Neural crest cell (in vitro differentiated cells): ENCODE data around the gene NR2E1. TPM values are rescaled to one million over a fixed set of nuclear protein-coding genes. Genes with fewer than 3 reads are reported as not detected.

Experiments
- DNase-seq: peaks from one replicate; pipeline ENCODE4 v3.0.0; 2021; ENCODE audit warnings: low read depth, mixed read lengths, low spot score
- H3K27ac Mint-ChIP-seq: one replicate; pipeline ENCODE4 v1.8.0; 2021; ENCODE audit warnings: mild to moderate bottlenecking, mixed read lengths; ENCODE audit not compliant: unreplicated experiment
- H3K27me3 Mint-ChIP-seq: 2 replicates; pipeline ENCODE4 v1.8.0; 2021; ENCODE audit warnings: low read depth, mild to moderate bottlenecking, mixed read lengths
- H3K36me3 Mint-ChIP-seq: 2 replicates; pipeline ENCODE4 v1.8.0; 2021; ENCODE audit warnings: low read depth, mild to moderate bottlenecking, mixed read lengths
- H3K4me1 Mint-ChIP-seq: 2 replicates; pipeline ENCODE4 v1.8.0; 2021; ENCODE audit warnings: mixed read lengths
- H3K4me3 Mint-ChIP-seq: one replicate; pipeline ENCODE4 v1.8.0; 2021; ENCODE audit warnings: mild to moderate bottlenecking, mixed read lengths
- H3K9me3 Mint-ChIP-seq: 2 replicates; pipeline ENCODE4 v1.8.0; 2021; ENCODE audit warnings: mixed read lengths
- CTCF ChIP-seq: fragments of 200-600 bp; sonication (generic); conservative IDR thresholded peaks from 2 replicates; pipeline ENCODE4 v1.5.0; 2021; ENCODE audit warnings: antibody characterized with exemption, mild to moderate bottlenecking
- total RNA-seq: library from RNA; stranded (reverse); gene quantifications from 2 replicates; pipeline ENCODE4 v1.2.1, GENCODE V29; 2021

NR2E1 gene
- total RNA-seq, 1 donor from 2014 or later = not detected

- Mint-ChIP-seq H3K27me3 (peaks cover 100% of the 10 kb centered on the region), H3K27ac (no peak overlapping the region), H3K36me3 (no peaks in the 10 kb centered on the region), H3K9me3 (no peaks in the 10 kb centered on the region), H3K4me1 (peaks cover 19% of the 10 kb centered on the region), H3K4me3 (peak overlapping the region; percentile 24)
- DNase-seq = peak; percentile 61
- no peak for TF ChIP-seq CTCF
These were observed 8.8 kb downstream of the NR2E1 start for GRCh38 chr6:108174371-108175175.

- no peak for DNase-seq
- H3K9me3 Mint-ChIP-seq = no peaks in the 10 kb centered on the region
- H3K27me3 Mint-ChIP-seq = peaks cover 99% of the 10 kb centered on the region
- H3K36me3 Mint-ChIP-seq = no peaks in the 10 kb centered on the region
- no peak for TF ChIP-seq CTCF
- peaks cover 19% of the 10 kb centered on the region for H3K4me1 Mint-ChIP-seq
- no peak overlapping the region for H3K27ac Mint-ChIP-seq
- peak overlapping the region; percentile 24 for H3K4me3 Mint-ChIP-seq
These were observed 9.4 kb downstream of the NR2E1 start for GRCh38 chr6:108175176-108175591.

GRCh38 chr6:108175592-108176279 is 9.9 kb downstream of the NR2E1 start:
- DNase-seq = no peak
- no peaks in the 10 kb centered on the region for H3K36me3 Mint-ChIP-seq
- TF ChIP-seq CTCF = peak; percentile 50
- H3K27ac Mint-ChIP-seq = no peak overlapping the region
- H3K9me3 Mint-ChIP-seq = no peaks in the 10 kb centered on the region
- peaks cover 99% of the 10 kb centered on the region for H3K27me3 Mint-ChIP-seq
- peak overlapping the region; percentile 77 for H3K4me3 Mint-ChIP-seq
- H3K4me1 Mint-ChIP-seq = peaks cover 19% of the 10 kb centered on the region

GRCh38 chr6:108176281-108177089 is 10.7 kb downstream of the NR2E1 start:
- H3K4me3 Mint-ChIP-seq = peak overlapping the region; percentile 77
- no peak overlapping the region for H3K27ac Mint-ChIP-seq
- no peaks in the 10 kb centered on the region for H3K36me3 Mint-ChIP-seq
- peaks cover 12% of the 10 kb centered on the region for H3K4me1 Mint-ChIP-seq
- DNase-seq = no peak
- H3K27me3 Mint-ChIP-seq = peaks cover 98% of the 10 kb centered on the region
- no peak for TF ChIP-seq CTCF
- no peaks in the 10 kb centered on the region for H3K9me3 Mint-ChIP-seq

- TF ChIP-seq CTCF = no peak
- Mint-ChIP-seq H3K4me1 (peaks cover 12% of the 10 kb centered on the region), H3K9me3 (no peaks in the 10 kb centered on the region), H3K27me3 (peaks cover 88% of the 10 kb centered on the region), H3K36me3 (no peaks in the 10 kb centered on the region), H3K4me3 (no peak overlapping the region), H3K27ac (no peak overlapping the region)
- no peak for DNase-seq
These were observed 13.9 kb downstream of the NR2E1 start for GRCh38 chr6:108179741-108180140.
